NCI-H510A (cell line): Measurements from ENCODE around the gene CCSER1.
"Not testable (repeated sequence)": the region's sequence is repeated elsewhere in the genome, so short reads cannot be mapped to it uniquely, and the experiment has no call there.

Experiments used
- DNase-seq: peaks from one replicate; lab custom pipeline; 2025; lab: John Stamatoyannopoulos, UW

CCSER1 gene

DNA sequence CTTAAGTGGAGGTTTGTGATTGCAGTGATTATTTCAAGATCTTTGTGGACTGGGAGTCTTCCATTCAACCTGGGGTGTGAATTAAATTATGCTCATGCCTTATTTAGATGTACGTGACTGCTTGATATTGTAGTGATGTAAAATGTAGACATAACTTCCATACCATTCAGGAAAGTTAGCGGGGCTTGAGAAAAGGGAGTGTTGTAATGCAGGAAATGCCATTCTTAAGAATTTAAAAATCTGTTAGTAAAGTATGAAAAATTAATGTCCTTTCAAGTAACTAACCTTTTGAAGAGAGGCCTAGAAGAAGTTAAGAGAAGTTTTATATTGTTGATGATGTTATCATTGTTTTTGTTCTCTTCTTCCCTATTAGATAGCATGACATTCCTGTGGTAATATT lies 318.2 kb downstream of the CCSER1 start:
- DNase-seq: no peak

GRCh38 chr4:90449626-90450025 lies 322.4 kb downstream of the CCSER1 start:
- no peak for DNase-seq

- DNase-seq: no peak
Measured at GRCh38 chr4:90456891-90457290, 329.7 kb downstream of the CCSER1 start.

DNA sequence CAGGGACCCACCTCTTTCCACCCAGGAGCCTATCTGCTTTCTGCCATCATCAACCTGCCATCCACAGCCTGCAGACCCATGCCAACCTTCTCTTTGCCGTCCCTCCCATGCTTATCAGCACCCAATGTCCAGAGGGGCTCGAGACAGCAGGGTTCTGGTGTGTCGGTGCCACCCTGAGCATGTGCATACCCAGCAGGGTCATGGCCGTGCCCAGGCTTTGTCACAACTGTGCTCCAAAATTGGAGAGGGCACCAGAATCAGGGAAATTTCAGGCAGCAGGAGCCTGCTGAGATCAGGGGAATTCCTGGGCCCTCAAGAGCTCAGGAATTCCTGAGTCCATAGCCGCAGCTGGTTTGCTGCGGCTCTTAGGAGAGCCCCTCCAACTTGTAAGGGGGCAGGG lies 330.6 kb downstream of the CCSER1 start:
- DNase-seq: no peak

GRCh38 chr4:90458576-90458975 lies 331.4 kb downstream of the CCSER1 start:
- no peak for DNase-seq

DNA sequence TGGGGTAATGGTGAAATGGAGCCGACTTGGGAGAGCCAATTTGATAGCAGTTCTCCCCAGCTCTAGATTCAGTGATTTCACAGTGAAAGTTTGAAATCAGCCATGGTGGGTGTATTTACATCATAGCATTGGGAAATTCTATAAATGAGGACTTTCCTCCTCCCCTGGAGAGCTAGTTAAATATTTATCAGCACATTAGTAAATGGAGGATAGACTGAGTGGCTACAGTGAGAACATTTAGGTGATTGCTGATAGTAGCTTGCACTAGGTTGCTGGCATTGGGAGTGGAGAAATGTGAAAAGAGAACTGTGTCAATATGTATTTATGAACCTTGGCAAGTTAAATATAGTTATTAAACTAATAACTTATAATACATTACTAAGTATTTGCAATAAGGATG lies 347.3 kb downstream of the CCSER1 start:
- no peak for DNase-seq

- no peak for DNase-seq
Measured at GRCh38 chr4:90476019-90476418, 348.8 kb downstream of the CCSER1 start.

DNA sequence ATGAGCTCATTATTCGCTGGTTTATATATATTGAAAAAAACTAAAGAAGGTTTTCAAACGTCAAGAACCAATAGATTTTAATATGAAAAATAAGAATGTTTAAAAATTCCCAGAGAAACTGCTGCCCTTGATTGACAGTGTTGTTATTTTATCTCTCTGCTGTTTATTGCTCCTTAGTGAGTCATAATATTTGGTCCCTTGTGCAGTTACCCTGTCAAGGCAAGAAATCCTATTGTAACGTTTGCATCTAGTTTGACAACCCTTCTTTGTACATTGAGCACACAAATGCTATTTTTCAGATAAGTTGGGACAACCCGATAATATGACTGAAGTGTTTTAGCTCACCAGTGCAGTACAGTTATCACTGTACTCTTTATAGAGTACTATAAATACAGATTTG lies 349.4 kb downstream of the CCSER1 start:
- no peak for DNase-seq

DNA sequence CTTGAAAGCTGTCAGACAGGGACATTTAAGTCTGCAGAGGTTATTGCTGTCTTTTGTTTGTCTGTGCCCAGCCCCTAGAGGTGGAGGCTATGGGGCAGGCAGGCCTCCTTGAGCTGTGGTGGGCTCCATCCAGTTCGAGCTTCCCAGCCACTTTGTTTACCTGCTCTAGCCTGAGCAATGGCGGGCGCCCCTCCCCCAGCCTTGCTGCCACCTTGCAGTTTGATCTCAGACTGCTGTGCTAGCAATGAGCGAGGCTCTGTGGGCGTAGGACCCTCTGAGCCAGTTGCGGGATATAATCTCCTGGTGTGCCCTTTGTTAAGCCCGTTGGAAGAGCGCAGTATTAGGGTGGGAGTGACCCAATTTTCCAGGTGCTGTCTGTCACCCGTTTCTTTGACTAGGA lies 357.7 kb downstream of the CCSER1 start:
- DNase-seq: not testable (repeated sequence)

DNA sequence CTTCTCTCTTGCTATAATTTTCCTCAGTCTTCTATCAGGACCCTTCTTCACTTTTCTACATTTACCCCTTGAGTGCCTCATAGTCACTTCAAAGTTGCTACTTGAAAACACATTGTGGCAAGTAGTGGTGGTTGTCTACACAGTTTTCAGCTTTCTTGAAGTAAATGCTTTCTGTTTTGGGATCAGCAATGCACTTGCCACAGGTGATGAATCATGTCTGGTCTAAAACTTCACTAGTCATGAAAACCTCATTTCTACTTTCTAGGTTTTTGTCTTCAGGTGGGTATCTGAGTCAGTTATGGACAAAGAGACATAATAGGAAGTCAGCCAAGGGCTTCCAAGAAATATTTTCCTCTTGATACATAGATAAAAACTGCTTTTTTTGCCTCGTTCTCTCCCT lies 359.2 kb downstream of the CCSER1 start:
- DNase-seq: no peak

DNA sequence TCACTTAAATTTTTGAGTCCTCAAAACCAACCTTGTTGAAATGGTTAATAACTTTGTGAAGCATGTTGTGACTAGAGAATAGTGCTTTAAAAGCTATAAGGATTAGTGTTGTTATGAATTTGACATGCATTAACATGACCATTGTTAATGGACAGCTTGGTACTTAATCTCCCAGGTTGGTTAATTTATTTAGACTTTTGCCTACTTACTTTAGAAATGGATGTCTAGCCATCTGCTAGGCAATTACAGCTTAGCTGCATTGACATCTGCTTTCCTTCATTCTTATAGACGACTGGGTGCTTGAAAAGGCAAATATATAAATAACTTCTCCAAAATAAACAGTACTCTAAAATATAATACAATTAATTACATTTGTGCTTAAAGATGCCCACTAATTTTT lies 368.0 kb downstream of the CCSER1 start:
- no peak for DNase-seq

GRCh38 chr4:90495936-90496335 lies 368.7 kb downstream of the CCSER1 start:
- DNase-seq: no peak

- DNase-seq: no peak
Measured at GRCh38 chr4:90498175-90498574, 371.0 kb downstream of the CCSER1 start.

GRCh38 chr4:90503677-90504076 lies 376.5 kb downstream of the CCSER1 start:
- no peak for DNase-seq

DNA sequence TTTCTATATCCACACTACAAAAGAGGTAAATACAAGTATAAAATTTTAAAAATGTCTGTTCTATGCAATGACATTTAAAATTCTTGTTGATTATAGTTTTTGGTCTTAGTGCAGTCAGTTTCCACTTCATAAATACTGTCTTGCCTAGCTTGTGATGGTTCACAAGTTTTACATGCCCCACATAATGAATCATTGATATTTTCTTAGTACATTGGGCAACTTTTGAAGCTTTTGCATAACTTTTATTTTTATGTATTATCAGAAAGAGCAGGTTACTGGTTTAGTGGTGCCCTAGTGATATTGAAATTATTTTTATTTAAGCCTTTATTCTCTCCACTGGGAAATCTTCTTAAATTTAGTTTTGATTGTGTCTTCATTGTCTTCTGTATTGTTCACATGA lies 388.0 kb downstream of the CCSER1 start:
- no peak for DNase-seq

GRCh38 chr4:90528551-90528950 lies 401.4 kb downstream of the CCSER1 start:
- no peak for DNase-seq

- DNase-seq: no peak
Measured at GRCh38 chr4:90536408-90536807, 409.2 kb downstream of the CCSER1 start.

- DNase-seq: no peak
Measured at GRCh38 chr4:90537491-90537890, 410.3 kb downstream of the CCSER1 start.

DNA sequence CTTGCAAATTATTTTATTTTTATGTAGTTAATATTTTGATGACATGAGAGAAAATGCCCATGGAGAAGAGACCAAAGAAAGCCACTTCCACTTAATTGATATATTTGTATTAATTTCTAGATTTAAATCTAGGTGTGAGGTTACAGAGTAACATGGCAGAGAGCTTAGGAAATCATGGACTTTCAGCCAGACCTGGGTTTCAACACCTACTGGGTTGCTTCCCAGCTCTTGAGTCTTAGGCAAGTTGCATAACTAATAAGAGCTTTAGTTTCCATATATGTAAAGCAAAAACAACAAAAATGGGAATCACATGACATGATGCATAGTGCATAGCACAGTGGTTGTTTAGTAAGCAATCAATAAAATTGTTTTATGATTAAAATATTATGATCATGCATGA lies 413.3 kb downstream of the CCSER1 start:
- no peak for DNase-seq

DNA sequence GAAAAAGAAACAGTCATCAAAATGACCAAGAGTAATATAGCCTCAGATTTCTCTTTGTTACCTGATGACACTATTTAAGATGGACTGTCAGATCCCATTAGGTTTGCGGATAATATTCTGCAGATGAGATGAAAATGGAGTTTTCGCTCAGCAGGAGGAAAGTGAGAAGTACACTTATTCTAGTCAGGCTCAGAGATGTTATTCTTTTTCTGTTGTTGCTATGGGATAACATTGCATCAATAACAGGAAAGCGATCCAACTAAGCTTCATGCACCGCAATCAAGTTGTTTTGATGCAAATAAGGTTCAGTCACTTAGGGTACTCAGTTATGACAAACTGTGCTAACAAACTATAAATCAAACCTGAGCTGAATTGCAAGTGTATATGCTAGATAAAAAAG lies 415.0 kb downstream of the CCSER1 start:
- peak; percentile 6 for DNase-seq

- no peak for DNase-seq
Measured at GRCh38 chr4:90543419-90544170, 416.4 kb downstream of the CCSER1 start.

- DNase-seq: no peak
Measured at GRCh38 chr4:90544532-90545045, 417.4 kb downstream of the CCSER1 start.

DNA sequence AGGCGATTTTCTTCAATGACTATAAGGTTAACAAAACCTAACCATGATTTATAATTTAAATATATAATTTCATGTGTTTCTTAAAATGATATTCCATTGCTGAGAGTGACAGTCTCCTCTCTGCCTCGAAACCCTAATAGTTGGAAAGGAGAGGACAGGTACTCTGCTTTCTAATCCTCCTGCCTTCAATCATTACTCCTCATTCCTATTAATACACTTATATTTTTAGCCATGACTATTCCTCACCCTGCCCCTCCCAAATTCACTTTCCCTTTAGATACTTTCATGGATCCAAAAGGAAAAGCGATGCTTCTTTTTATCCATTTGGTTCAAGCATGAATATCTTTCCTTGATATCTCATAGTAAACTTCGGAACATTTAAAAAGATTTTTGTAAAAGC lies 418.2 kb downstream of the CCSER1 start:
- DNase-seq: no peak

DNA sequence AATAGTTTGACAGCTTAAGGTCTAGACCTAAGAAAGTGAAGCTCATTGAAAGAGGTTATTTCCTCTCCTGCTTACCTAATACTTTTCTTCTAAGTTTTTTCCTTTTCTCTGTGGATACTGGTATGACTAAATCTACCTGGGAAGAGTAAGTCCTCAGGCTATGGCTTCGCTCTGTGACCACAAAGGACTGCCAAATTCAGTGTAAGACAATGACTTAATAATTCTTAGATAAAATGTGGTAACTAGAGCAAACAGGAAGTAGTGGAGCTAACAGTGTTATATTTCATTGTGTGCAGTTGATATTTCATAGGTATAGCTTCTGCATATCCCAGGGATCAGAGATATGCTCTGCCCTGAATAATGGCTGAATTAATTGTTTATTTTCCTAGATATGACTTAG lies 418.9 kb downstream of the CCSER1 start:
- DNase-seq: no peak
